Upper lobe of left lung (tissue), 6 donors: Measurements from ENCODE around the gene ATP2C1. TPM values are rescaled to one million over a fixed set of nuclear protein-coding genes. Genes with fewer than 3 reads are reported as not detected.
A peak's percentile ranks its signal among the peaks of the same experiment; 100 is the strongest.

Source experiments
- ATAC-seq, 2 donors: fragments of 200-7000 bp; cut with Tn5 transposase; one replicate each; pipeline ENCODE4 v1.9.1; 2022; ENCODE audit warnings: mild to moderate bottlenecking in 2 of 2, moderate library complexity in 2 of 2; ENCODE audit not compliant: low FRiP score in 2 of 2
- DNase-seq, 2 donors: peaks; one replicate each; pipeline ENCODE4 v3.0.0-alpha.2; 2019 to 2020
- H3K27ac ChIP-seq, 4 donors: fragments of 200-600 bp; sonication (generic); one replicate each; pipeline ENCODE4 v1.5.1; 2016 to 2019
- H3K27me3 ChIP-seq, 4 donors: fragments of 200-600 bp; sonication (generic); one replicate each; pipeline ENCODE4 v1.5.1; 2017 to 2019
- H3K36me3 ChIP-seq, 4 donors: fragments of 200-600 bp; sonication (generic); one replicate each; pipeline ENCODE4 v1.5.1; 2016 to 2019
- H3K4me1 ChIP-seq, 4 donors: fragments of 200-600 bp; sonication (generic); one replicate each; pipeline ENCODE4 v1.5.1; 2018 to 2019
- H3K4me3 ChIP-seq, 4 donors: fragments of 200-600 bp; sonication (generic); one replicate each; pipeline ENCODE4 v1.5.1; 2017 to 2019; ENCODE audit warnings: mild to moderate bottlenecking in 2 of 4, moderate library complexity in 1 of 4
- H3K9me3 ChIP-seq, 4 donors: fragments of 200-600 bp; sonication (generic); one replicate each; pipeline ENCODE4 v1.5.1; 2018 to 2019
- EP300 ChIP-seq, 4 donors: sonication (generic); formaldehyde crosslinking; IDR thresholded peaks; one replicate each; pipeline ENCODE4 v1.5.1; 2017; ENCODE audit warnings: antibody characterized with exemption in 4 of 4, control low read depth in 2 of 4
- POLR2A ChIP-seq, 4 donors: fragments of 450-650 bp; IDR thresholded peaks; one replicate each; pipeline ENCODE4 v1.5.1; 2016 to 2017; ENCODE audit warnings: antibody characterized with exemption in 4 of 4, mild to moderate bottlenecking in 2 of 4
- POLR2AphosphoS5 ChIP-seq, 2 donors: sonication (generic); formaldehyde crosslinking; IDR thresholded peaks; one replicate each; pipeline ENCODE4 v1.5.1; 2017; ENCODE audit warnings: antibody characterized with exemption in 2 of 2
- WGBS, 2 donors: methylation state at CpG; one replicate each; pipeline ENCODE4 v1.1.5; 2017 to 2018; 5-methylcytosine and 5-hydroxymethylcytosine counted together
- total RNA-seq, 6 donors: library from RNA; depleted of rRNA in 4 of 6; stranded (reverse); fragments of >200 nt in 4 of 6; gene quantifications; one replicate each; pipeline versions ENCODE4 v1.1.0 to v1.2.1, GENCODE V29; 2016 to 2021
- TF ChIP-seq, protein P1 (sequence below), 6 experiments: fragments of 450-650 bp in 4 of 6; fragments of 200-600 bp in 2 of 6; sonication (generic) in 2 of 6; IDR thresholded peaks; one replicate each; pipeline ENCODE4 v1.5.1; 2016 to 2019; ENCODE audit warnings: antibody characterized with exemption in 6 of 6
- donor health status: DM: no; HTN: no; CAD: no; lungs with moderate emphysema.
- donor health status: DM: no; HTN: yes; CAD: no; lungs with severe emphysema.

ATP2C1 gene, protein sequence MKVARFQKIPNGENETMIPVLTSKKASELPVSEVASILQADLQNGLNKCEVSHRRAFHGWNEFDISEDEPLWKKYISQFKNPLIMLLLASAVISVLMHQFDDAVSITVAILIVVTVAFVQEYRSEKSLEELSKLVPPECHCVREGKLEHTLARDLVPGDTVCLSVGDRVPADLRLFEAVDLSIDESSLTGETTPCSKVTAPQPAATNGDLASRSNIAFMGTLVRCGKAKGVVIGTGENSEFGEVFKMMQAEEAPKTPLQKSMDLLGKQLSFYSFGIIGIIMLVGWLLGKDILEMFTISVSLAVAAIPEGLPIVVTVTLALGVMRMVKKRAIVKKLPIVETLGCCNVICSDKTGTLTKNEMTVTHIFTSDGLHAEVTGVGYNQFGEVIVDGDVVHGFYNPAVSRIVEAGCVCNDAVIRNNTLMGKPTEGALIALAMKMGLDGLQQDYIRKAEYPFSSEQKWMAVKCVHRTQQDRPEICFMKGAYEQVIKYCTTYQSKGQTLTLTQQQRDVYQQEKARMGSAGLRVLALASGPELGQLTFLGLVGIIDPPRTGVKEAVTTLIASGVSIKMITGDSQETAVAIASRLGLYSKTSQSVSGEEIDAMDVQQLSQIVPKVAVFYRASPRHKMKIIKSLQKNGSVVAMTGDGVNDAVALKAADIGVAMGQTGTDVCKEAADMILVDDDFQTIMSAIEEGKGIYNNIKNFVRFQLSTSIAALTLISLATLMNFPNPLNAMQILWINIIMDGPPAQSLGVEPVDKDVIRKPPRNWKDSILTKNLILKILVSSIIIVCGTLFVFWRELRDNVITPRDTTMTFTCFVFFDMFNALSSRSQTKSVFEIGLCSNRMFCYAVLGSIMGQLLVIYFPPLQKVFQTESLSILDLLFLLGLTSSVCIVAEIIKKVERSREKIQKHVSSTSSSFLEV
- total RNA-seq = 100 to 1,000 TPM in 4 of 6 donors, 10 to 100 TPM in 2; 50.3 to 131 (median 114) TPM

DNA sequence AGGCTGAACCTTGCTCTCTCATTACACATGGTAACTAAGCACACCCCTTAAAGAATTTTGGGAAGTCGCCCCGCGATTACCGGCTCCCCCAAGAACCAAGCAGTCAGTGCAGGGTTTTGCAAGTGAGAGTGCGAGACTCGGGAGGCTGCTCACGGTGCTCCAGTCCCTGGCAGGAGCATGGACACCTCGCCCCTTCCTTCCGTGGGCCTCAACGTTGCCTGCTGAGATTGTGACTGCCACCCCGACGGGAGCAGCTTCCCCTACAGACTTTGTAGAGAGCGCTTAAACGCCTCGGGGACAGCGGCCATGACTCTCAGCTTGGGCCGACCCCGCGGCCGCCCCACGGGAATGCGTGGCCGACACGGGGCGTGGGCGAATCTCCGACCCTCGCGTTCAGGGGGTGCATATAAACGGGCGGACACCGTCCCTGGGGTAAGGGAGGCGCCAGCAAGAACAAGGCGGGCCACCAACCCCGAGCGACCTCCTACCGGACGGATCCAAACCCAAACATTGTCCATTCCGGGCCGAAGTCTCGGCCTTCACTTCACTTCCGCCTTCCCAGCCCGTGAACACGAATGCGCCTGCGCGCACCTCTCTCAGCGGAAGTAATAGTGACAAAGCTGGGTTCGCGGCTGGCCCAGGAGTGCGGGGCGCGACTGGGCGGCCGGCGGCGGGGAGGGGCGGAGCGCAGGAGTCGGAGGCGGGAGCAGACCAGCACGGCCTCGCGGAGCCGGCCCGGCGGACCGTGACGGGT, at the start of gene ATP2C1:
Gene ATP2C1, plus strand, starts transcription at position 709 of the 754 bp plus-strand sequence. CDS start 686 bp downstream, outside the sequence.
- 0 to 1% methylated on average over 20 to 60 of the region's 69 CpGs for WGBS, 2 donors

DNA sequence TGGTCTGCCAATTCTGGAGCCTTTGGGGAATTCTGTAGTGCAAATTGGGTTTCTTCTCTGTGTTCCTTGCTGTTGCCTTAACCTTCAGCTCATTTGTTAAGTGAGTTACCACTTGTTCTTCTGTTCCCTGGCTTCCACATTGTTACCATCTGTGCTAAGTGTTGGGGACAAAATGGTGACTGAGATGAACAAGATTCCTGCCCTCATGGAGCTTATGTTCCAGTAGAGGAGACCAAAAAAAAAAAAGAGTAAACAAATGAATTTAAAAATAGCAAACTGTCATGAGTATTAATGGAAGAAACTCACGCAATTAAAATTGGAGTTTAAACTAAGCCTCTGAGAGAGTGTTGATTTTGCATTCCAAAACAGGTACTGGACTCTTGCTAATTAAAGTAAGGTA, 49.4 kb upstream of the ATP2C1 start:
- ATAC-seq = no peak

More for the DNA sequence above, at the start of gene ATP2C1:
- peak; percentile 98 to 99 for ATAC-seq
- H3K9me3 ChIP-seq = no peaks in the 10 kb centered on the region
- peak within 1 kb of the TSS; percentile 41 to 89 (median 85) for H3K4me3 ChIP-seq
- peak; percentile 95 to 97 for TF ChIP-seq POLR2AphosphoS5 (IDR thresholded peaks at IDR 0.05)
- TF ChIP-seq, protein P1, sequence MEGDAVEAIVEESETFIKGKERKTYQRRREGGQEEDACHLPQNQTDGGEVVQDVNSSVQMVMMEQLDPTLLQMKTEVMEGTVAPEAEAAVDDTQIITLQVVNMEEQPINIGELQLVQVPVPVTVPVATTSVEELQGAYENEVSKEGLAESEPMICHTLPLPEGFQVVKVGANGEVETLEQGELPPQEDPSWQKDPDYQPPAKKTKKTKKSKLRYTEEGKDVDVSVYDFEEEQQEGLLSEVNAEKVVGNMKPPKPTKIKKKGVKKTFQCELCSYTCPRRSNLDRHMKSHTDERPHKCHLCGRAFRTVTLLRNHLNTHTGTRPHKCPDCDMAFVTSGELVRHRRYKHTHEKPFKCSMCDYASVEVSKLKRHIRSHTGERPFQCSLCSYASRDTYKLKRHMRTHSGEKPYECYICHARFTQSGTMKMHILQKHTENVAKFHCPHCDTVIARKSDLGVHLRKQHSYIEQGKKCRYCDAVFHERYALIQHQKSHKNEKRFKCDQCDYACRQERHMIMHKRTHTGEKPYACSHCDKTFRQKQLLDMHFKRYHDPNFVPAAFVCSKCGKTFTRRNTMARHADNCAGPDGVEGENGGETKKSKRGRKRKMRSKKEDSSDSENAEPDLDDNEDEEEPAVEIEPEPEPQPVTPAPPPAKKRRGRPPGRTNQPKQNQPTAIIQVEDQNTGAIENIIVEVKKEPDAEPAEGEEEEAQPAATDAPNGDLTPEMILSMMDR (IDR thresholded peaks at IDR 0.05) = peak in 3 of 6 experiments; percentile 25 to 37 (median 29)
- no peak for TF ChIP-seq EP300 (IDR thresholded peaks at IDR 0.05)
- TF ChIP-seq POLR2A (IDR thresholded peaks at IDR 0.05) = peak in 3 of 4 donors; percentile 88 to 97 (median 93)
- no peaks in the 10 kb centered on the region for H3K27me3 ChIP-seq
- no peaks in the 10 kb centered on the region for H3K36me3 ChIP-seq
- H3K4me1 ChIP-seq = peaks cover 13 to 32% (median 22%) of the 10 kb centered on the region in 4 donors
- DNase-seq = peak; percentile 97 to 98
- H3K27ac ChIP-seq = peak within 1 kb of the TSS; percentile 97 to 99 (median 98)

DNA sequence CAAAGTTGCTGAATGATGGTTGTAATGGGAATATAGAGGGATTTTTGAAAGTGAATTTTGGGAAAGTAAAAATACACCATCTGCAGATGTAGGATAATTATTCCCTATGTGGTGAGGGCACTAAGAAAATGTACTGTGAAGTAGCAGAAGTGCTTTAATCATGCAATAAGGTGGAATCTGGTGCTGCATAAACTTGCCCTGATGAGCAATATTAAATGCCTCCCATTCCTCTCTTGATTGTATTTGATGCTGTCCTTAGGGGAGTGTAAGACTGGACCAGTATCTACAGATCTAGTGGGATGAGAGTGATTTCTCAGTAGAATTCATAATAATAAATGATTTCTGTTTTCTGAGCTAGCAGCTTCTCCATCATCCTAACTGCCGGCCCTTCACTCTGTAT, 47.7 kb upstream of the ATP2C1 start:
- Histone ChIP-seq H3K27ac (no peak overlapping the region), H3K9me3 (no peaks in the 10 kb centered on the region), H3K4me1 (peaks cover 3 to 18% (median 8%) of the 10 kb centered on the region in 4 donors), H3K4me3 (no peak overlapping the region), H3K27me3 (no peaks in the 10 kb centered on the region), H3K36me3 (no peaks in the 10 kb centered on the region)
- WGBS, 2 donors = 86 to 90% methylated on average over 1 of the region's 1 CpG
- TF ChIP-seq, protein P1 (IDR thresholded peaks at IDR 0.05) = no peak
- ATAC-seq = no peak
- no peak for DNase-seq

More for the DNA sequence above, 49.4 kb upstream of the ATP2C1 start:
- no peaks in the 10 kb centered on the region for H3K36me3 ChIP-seq
- no peaks in the 10 kb centered on the region for H3K27me3 ChIP-seq
- no peak overlapping the region for H3K27ac ChIP-seq
- no peaks in the 10 kb centered on the region for H3K9me3 ChIP-seq
- H3K4me1 ChIP-seq = peaks cover 4 to 16% (median 9%) of the 10 kb centered on the region in 4 donors
- no peak for DNase-seq
- no peak overlapping the region for H3K4me3 ChIP-seq
- WGBS, 2 donors = 80 to 91% methylated on average over 1 of the region's 1 CpG
- TF ChIP-seq, protein P1 (IDR thresholded peaks at IDR 0.05) = no peak
- no peak for TF ChIP-seq EP300 (IDR thresholded peaks at IDR 0.05)

DNA sequence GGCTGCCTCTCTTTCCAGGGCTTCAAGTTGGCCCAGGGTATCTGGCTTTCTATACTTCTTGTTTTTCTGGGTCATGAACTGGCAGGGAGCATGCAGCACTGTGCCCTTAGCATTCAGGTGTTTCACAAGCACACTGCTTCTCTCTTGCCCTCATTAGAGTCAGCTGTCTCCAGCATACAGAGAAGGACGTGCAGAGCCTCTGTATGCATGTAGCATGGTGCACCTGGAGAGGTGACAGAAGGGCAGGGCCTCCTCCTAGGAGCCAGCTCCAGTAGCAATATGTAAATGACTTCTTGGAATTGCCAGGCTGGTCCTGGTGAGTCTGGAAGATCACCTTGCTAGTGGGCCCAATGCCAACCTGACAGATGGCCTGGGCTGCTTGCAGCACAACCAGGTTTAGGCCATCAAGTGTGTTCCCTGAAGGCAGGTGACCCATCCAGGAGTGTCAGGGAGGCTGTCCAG, 44.8 kb upstream of the ATP2C1 start:
- DNase-seq = peak in 1 of 2 donors; percentile 77
- H3K36me3 ChIP-seq = no peaks in the 10 kb centered on the region
- H3K4me3 ChIP-seq = no peak overlapping the region
- no peaks in the 10 kb centered on the region for H3K27me3 ChIP-seq
- 40 to 55% methylated on average over 1 of the region's 1 CpG for WGBS, 2 donors
- H3K9me3 ChIP-seq = no peaks in the 10 kb centered on the region
- peak overlapping the region in 2 of 4 donors; percentile 49 to 69 for H3K27ac ChIP-seq
- no peak for TF ChIP-seq EP300 (IDR thresholded peaks at IDR 0.05)
- TF ChIP-seq, protein P1 (IDR thresholded peaks at IDR 0.05) = no peak
- no peak for TF ChIP-seq POLR2AphosphoS5 (IDR thresholded peaks at IDR 0.05)
- no peak for TF ChIP-seq POLR2A (IDR thresholded peaks at IDR 0.05)
- ATAC-seq = peak; percentile 18 to 76
- peaks cover 3 to 18% (median 8%) of the 10 kb centered on the region in 4 donors for H3K4me1 ChIP-seq
